IPS DF 6.9 (cell line): ENCODE data around the gene CPXM1.

ENCODE experiments used
- DNase-seq: peaks from one replicate; pipeline ENCODE4 v3.0.0-alpha.2; 2013; ENCODE audit warnings: low read depth, low spot score
- H3K27ac ChIP-seq: one replicate; pipeline ENCODE4 v1.5.1; 2013; ENCODE audit warnings: low read length, control low read depth
- H3K27me3 ChIP-seq: 2 replicates; pipeline ENCODE4 v1.6.1; 2013; ENCODE audit warnings: mild to moderate bottlenecking, low read length; ENCODE audit not compliant: control insufficient read depth, insufficient read depth
- H3K36me3 ChIP-seq: 2 replicates; pipeline ENCODE4 v1.6.1; 2013; ENCODE audit warnings: low read length; ENCODE audit not compliant: control insufficient read depth, insufficient read depth
- H3K4me1 ChIP-seq: 2 replicates; pipeline ENCODE4 v1.6.1; 2013; ENCODE audit warnings: low read length; ENCODE audit not compliant: control insufficient read depth, insufficient read depth
- H3K4me3 ChIP-seq: 2 replicates; pipeline ENCODE4 v1.5.1; 2013; ENCODE audit warnings: mild to moderate bottlenecking, low read length
- H3K9me3 ChIP-seq: 2 replicates; pipeline ENCODE4 v1.6.1; 2013; ENCODE audit warnings: low read length, inconsistent platforms; ENCODE audit not compliant: control insufficient read depth, insufficient read depth
- WGBS: extraction: QIAGEN DNeasy Blood & Tissue Kit; methylation state at CpG from one replicate; pipeline ENCODE4 v1.1.7; 2013; ENCODE audit warnings: mixed read lengths, missing lambda C conversion rate; ENCODE audit not compliant: insufficient read length, insufficient coverage; 5-methylcytosine and 5-hydroxymethylcytosine counted together

Gene CPXM1

GRCh38 chr20:2748551-2749342 is 51.7 kb downstream of the CPXM1 start:
- WGBS, result no CpG with 5 or more reads among the region's 10 CpGs
- H3K27me3 ChIP-seq, result peaks cover 47% of the 10 kb centered on the region
- no peak for DNase-seq

GRCh38 chr20:2747676-2748235 is 52.7 kb downstream of the CPXM1 start:
- Histone ChIP-seq H3K27me3 (peaks cover 41% of the 10 kb centered on the region), H3K9me3 (no peaks in the 10 kb centered on the region), H3K36me3 (no peaks in the 10 kb centered on the region; the same call in 1 of the 2 replicates), H3K27ac (no peak overlapping the region), H3K4me1 (peaks cover 21% of the 10 kb centered on the region), H3K4me3 (no peak overlapping the region)
- 100% methylated on average over 3 of the region's 8 CpGs for WGBS
- DNase-seq, result no peak

More at GRCh38 chr20:2748551-2749342, 51.7 kb downstream of the CPXM1 start:
- no peaks in the 10 kb centered on the region; the same call in 1 of the 2 replicates for H3K36me3 ChIP-seq
- no peak overlapping the region for H3K27ac ChIP-seq
- peaks cover 19% of the 10 kb centered on the region for H3K4me1 ChIP-seq
- no peaks in the 10 kb centered on the region for H3K9me3 ChIP-seq
- H3K4me3 ChIP-seq, result no peak overlapping the region

GRCh38 chr20:2746636-2747265 is 53.7 kb downstream of the CPXM1 start:
- Histone ChIP-seq H3K36me3 (no peaks in the 10 kb centered on the region), H3K9me3 (no peaks in the 10 kb centered on the region), H3K27me3 (peaks cover 42% of the 10 kb centered on the region), H3K4me1 (peaks cover 21% of the 10 kb centered on the region), H3K4me3 (no peak overlapping the region), H3K27ac (no peak overlapping the region)
- WGBS, result no CpG with 5 or more reads among the region's 8 CpGs
- DNase-seq, result no peak

GRCh38 chr20:2745936-2746635 is 54.3 kb downstream of the CPXM1 start:
- Histone ChIP-seq H3K27ac (no peak overlapping the region), H3K9me3 (no peaks in the 10 kb centered on the region), H3K36me3 (no peaks in the 10 kb centered on the region), H3K27me3 (peaks cover 38% of the 10 kb centered on the region), H3K4me1 (peaks cover 19% of the 10 kb centered on the region), H3K4me3 (no peak overlapping the region)
- DNase-seq, result no peak
- no CpG with 5 or more reads among the region's 4 CpGs for WGBS

GRCh38 chr20:2745060-2745910 is 55.1 kb downstream of the CPXM1 start:
- peaks cover 19% of the 10 kb centered on the region for H3K4me1 ChIP-seq
- H3K27me3 ChIP-seq, result peaks cover 30% of the 10 kb centered on the region
- WGBS, result no CpG with 5 or more reads among the region's 12 CpGs
- H3K27ac ChIP-seq, result no peak overlapping the region
- no peak overlapping the region for H3K4me3 ChIP-seq
- no peaks in the 10 kb centered on the region for H3K9me3 ChIP-seq
- no peak for DNase-seq
- H3K36me3 ChIP-seq, result no peaks in the 10 kb centered on the region
